Measurements from ENCODE around the gene PHPT1. TPM values are rescaled to one million over a fixed set of nuclear protein-coding genes. Genes with fewer than 3 reads are reported as not detected.

PHPT1 gene
- total RNA-seq, 1 experiment from 2014 or later = 161 TPM

GRCh38 chr9:136854842-136855460 is 5.7 kb downstream of the PHPT1 start:
- no peak for TF ChIP-seq CTCF (conservative IDR thresholded peaks at IDR 0.05)
- Histone ChIP-seq H3K14ac (ENCODE audit: insufficient read depth, low read length) (no peak overlapping the region), H2BK12ac (ENCODE audit: insufficient read length, low read depth, low read length) (no peak overlapping the region), H3K27me3 (ENCODE audit: insufficient read depth, low read length) (no peaks in the 10 kb centered on the region), H3K9ac (ENCODE audit: extremely low read depth, insufficient read length, low read length) (no peak overlapping the region), H2AFZ (ENCODE audit: low read length) (no peak overlapping the region), H2BK15ac (ENCODE audit: low read depth, low read length) (no peak overlapping the region), H3K4me1 (ENCODE audit: insufficient read depth, low read length) (no peaks in the 10 kb centered on the region), H3K23ac (ENCODE audit: insufficient read length, low read depth, low read length) (no peak overlapping the region), H3K56ac (ENCODE audit: insufficient read length, low read depth, low read length) (no peak overlapping the region), H2BK120ac (ENCODE audit: low read depth, low read length, poor library complexity, severe bottlenecking) (no peak overlapping the region), H3T11ph (ENCODE audit: low read length) (no peak overlapping the region), H3K4ac (ENCODE audit: low read depth, low read length) (no peak overlapping the region), H2BK5ac (ENCODE audit: insufficient read length, low read length) (no peak overlapping the region), H3K18ac (ENCODE audit: insufficient read length, low read depth, low read length) (no peak overlapping the region), H4K5ac (ENCODE audit: insufficient read length, low read depth, low read length) (no peak overlapping the region), H3K9me3 (ENCODE audit: control insufficient read depth, low read depth, low read length) (no peaks in the 10 kb centered on the region), H3K79me1 (ENCODE audit: insufficient read depth, low read depth, low read length, poor library complexity, severe bottlenecking) (no peaks in the 10 kb centered on the region), H4K8ac (replicated peaks; ENCODE audit: insufficient read length, low read depth, low read length) (no peak overlapping the region), H2BK20ac (ENCODE audit: low read depth, low read length, poor library complexity, severe bottlenecking) (no peak overlapping the region), H2AK5ac (ENCODE audit: insufficient read length, low read length) (no peak overlapping the region), H3K23me2 (ENCODE audit: insufficient read length, low read depth, low read length, poor library complexity, severe bottlenecking) (no peaks in the 10 kb centered on the region), H3K27ac (ENCODE audit: insufficient read length, low read depth, low read length) (no peak overlapping the region), H3K4me2 (ENCODE audit: insufficient read depth, insufficient read length, low read length) (no peak overlapping the region), H4K20me1 (ENCODE audit: control insufficient read depth, insufficient read depth, insufficient read length) (no peaks in the 10 kb centered on the region), H4K91ac (ENCODE audit: insufficient read length, low read depth, low read length) (no peak overlapping the region), H3K79me2 (ENCODE audit: insufficient read depth, low read length) (no peaks in the 10 kb centered on the region)
- WGBS (ENCODE audit: extremely low coverage, insufficient read length, low lambda C conversion rate) = no CpG with 5 or more reads among the region's 23 CpGs
- Mint-ChIP-seq H3K4me3 (no peak overlapping the region), H3K27ac (0 out of 7 replicates have a peak overlapping the region, but pooled peaks of 1 of the 3 experiments have one; percentile 53), H3K36me3 (ENCODE audit: insufficient read depth in 1 of 3, low read depth in 3 of 3) (peaks cover 0 to 12% (median 10%) of the 10 kb centered on the region in 3 experiments; a peak in 3 of 7 replicates), H3K9me3 (no peaks in the 10 kb centered on the region), H3K4me1 (peaks cover 0 to 2% of the 10 kb centered on the region in 2 experiments; a peak in 2 of 4 replicates), H3K27me3 (ENCODE audit: low read depth) (no peaks in the 10 kb centered on the region; the same call in 1 of the 2 replicates)
- no peak for DNase-seq
